GM18508 (cell line): ENCODE measurements around the gene EZR.

ENCODE experiments used
- ATAC-seq: cut with Tn5 transposase; IDR thresholded peaks from one replicate; pipeline ENCODE4 v1.9.1; 2021; ENCODE audit warnings: moderate number of reproducible peaks; ENCODE audit not compliant: insufficient read depth, unreplicated experiment

The EZR gene

GRCh38 chr6:158764926-158765325, 54.2 kb downstream of the EZR start:
- ATAC-seq = no peak

- no peak for ATAC-seq
Observed at GRCh38 chr6:158764183-158764849, 54.9 kb downstream of the EZR start.

GRCh38 chr6:158763434-158764182, 55.6 kb downstream of the EZR start:
- no peak for ATAC-seq

- ATAC-seq = no peak
Observed at GRCh38 chr6:158762787-158763433, 56.3 kb downstream of the EZR start.

GRCh38 chr6:158761746-158762145, 57.4 kb downstream of the EZR start:
- no peak for ATAC-seq

- ATAC-seq = no peak
Observed at GRCh38 chr6:158760618-158761250, 58.4 kb downstream of the EZR start.

- no peak for ATAC-seq
Observed at GRCh38 chr6:158759966-158760617, 59.1 kb downstream of the EZR start.

- ATAC-seq = no peak
Observed at GRCh38 chr6:158758941-158759479, 60.2 kb downstream of the EZR start.

- no peak for ATAC-seq
Observed at GRCh38 chr6:158758451-158758860, 60.7 kb downstream of the EZR start.

GRCh38 chr6:158757753-158758090, 61.4 kb downstream of the EZR start:
- no peak for ATAC-seq

GRCh38 chr6:158756977-158757752, 62.0 kb downstream of the EZR start:
- no peak for ATAC-seq

- ATAC-seq = no peak
Observed at GRCh38 chr6:158756126-158756525, 63.0 kb downstream of the EZR start.

GRCh38 chr6:158755636-158756035, 63.5 kb downstream of the EZR start:
- no peak for ATAC-seq

GRCh38 chr6:158754738-158755137, 64.4 kb downstream of the EZR start:
- ATAC-seq = no peak

- no peak for ATAC-seq
Observed at GRCh38 chr6:158753811-158754210, 65.4 kb downstream of the EZR start.

GRCh38 chr6:158752613-158753012, 66.6 kb downstream of the EZR start:
- ATAC-seq = no peak

- no peak for ATAC-seq
Observed at GRCh38 chr6:158751921-158752320, 67.2 kb downstream of the EZR start.

GRCh38 chr6:158751224-158751623, 67.9 kb downstream of the EZR start:
- ATAC-seq = no peak

- ATAC-seq = no peak
Observed at GRCh38 chr6:158744986-158745430, 74.2 kb downstream of the EZR start.
